ENCODE results near the gene SPTSSB.

Gene SPTSSB

DNA sequence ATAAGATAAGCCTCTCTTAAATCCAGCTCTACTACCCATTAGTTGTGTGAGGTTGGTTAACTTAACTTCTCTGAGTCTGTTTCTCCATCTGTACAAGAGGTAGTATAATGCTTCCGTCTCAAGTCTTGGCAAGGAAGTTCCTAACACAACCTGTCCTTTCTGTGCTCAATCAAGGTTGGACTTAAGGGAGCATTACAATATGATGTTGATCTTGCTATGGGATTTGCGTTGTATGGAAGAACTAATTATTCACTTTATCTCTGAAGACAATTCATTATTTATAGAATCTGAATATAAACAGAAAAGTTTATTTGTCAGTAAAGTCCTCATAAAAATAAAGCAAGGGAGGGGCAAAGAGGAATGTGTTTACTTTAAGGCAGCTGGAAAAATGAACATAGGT lies 18.9 kb upstream of the SPTSSB start:
- no peak for DNase-seq

DNA sequence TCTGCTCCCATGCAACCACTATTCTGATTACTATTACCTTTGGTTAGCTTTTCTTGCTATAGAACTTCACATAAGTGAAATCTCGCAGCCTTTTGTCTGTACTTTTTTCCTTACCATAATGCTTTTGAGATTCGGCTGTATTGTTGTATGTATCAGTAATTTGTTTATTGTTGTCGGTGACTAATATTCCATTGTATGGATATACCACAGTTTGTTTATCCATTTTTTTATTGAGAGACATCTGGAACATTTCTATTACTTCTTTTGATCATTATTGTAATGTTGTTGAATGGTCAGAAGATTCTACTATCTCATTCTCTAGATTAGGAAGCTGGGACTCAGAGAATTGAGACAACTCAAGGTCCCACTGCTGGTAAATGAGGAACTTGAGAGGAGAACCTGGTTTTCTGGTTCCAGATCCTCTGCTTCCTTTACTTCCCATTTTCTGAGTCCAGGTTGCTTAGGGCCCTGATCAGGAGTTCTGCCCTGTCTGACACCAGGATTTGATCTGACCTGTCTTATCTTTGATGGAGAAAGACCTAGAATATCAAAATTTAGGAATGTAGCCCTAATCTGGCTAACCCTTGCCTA lies 18.2 kb upstream of the SPTSSB start:
- no peak for DNase-seq

- no peak for DNase-seq
These were observed 17.5 kb upstream of the SPTSSB start for GRCh38 chr3:161388855-161389254.

- no peak for DNase-seq
These were observed 15.9 kb upstream of the SPTSSB start for GRCh38 chr3:161386991-161387770.

GRCh38 chr3:161372321-161373260 lies 1.3 kb upstream of the SPTSSB start:
- DNase-seq, result no peak

GRCh38 chr3:161369531-161369930 lies 1.8 kb downstream of the SPTSSB start:
- no peak for DNase-seq

- DNase-seq, result no peak
These were observed 5.2 kb downstream of the SPTSSB start for GRCh38 chr3:161366094-161366493.

- DNase-seq, result no peak
These were observed 12.8 kb downstream of the SPTSSB start for GRCh38 chr3:161358488-161358887.

DNA sequence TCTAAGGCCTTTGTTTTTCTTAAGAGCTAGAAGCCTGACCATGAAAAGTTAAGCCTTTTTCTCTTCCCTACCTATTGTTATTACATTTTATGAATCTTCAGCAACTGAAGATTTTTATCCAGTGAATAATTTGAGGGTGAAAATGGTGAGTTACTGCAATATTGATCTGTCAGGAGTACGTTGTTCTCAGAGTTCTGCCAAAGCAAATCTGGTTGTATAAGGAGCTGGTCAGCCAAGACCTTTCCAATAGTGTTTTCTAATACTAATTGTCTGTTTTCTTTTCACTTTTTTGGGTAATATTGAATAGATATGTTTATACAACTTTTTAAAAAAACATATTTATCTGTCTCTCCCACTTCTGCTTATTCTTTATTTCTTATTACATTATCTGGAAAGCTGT lies 15.0 kb downstream of the SPTSSB start:
- no peak for DNase-seq

- no peak for DNase-seq
These were observed 15.8 kb downstream of the SPTSSB start for GRCh38 chr3:161355508-161355907.

DNA sequence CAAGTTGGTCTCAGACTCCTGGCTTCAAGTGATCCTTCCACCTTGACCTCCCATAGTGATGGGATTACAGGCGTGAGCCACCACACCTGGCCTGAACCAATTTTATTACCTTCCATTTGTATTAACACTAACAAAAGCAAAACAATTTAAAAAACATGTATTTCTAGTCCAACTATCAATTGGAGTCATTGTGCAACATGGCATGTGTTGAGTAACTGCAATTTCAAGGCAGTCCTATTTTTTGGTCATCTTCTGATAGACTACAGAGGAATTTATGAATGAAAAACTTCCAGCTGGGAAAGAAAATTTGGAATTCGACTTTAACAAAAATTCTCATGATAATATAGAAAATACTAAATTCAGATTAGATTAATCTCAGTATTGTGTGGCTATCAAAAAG lies 16.8 kb downstream of the SPTSSB start:
- DNase-seq, result no peak

DNA sequence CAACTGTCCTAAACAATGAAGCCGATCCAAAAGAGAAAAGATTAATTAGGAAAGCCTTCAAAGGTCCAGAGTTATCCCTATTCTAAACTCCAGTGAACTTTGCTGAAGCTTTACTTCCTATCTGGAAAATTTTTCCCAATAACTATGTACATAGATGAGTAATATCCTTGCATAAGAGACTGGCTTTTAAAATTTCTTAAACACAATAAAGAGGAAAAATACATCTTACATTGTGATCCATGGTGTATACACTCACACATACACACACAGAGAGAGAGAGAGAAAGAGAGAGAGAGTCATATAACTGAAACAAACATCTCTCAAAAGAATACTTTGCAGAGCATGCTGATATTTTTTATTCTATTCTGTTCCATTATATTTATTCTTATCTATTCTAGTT lies 20.0 kb downstream of the SPTSSB start:
- no peak for DNase-seq

- DNase-seq, result no peak
These were observed 20.4 kb downstream of the SPTSSB start for GRCh38 chr3:161350916-161351315.

- DNase-seq, result peak; percentile 9
These were observed 21.6 kb downstream of the SPTSSB start for GRCh38 chr3:161349529-161350312.

- no peak for DNase-seq
These were observed 22.4 kb downstream of the SPTSSB start for GRCh38 chr3:161348796-161349400.

DNA sequence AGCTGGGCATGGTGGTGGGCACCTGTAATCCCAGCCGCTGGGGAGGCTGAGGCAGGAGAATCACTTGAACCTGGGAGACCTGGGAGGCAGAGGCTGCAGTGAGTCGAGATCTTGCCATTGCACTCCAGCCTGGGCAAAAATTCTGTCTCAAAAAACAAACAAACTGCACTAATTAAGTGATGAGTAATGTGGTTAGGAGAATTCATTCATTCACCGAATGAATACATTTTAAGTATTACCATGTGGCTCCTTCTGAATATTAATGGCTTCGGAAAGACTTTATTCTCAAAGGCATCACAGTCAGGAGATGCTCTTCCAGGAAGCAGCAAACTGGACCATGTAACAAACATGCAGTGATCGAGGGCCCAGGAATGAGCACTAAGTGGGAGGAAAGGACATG lies 23.6 kb downstream of the SPTSSB start:
- no peak for DNase-seq

GRCh38 chr3:161345023-161345422 lies 26.3 kb downstream of the SPTSSB start:
- DNase-seq, result no peak

GRCh38 chr3:161343986-161344385 lies 27.3 kb downstream of the SPTSSB start:
- no peak for DNase-seq

- no peak for DNase-seq
These were observed 27.8 kb downstream of the SPTSSB start for GRCh38 chr3:161343540-161343939.

- no peak for DNase-seq
These were observed 28.7 kb downstream of the SPTSSB start for GRCh38 chr3:161342629-161343028.

GRCh38 chr3:161339517-161340500 lies 31.5 kb downstream of the SPTSSB start:
- no peak for DNase-seq

Data from stimulated activated naive CD4-positive, alpha-beta T cell treated with Interleukin-2 at 50 U/mL for 16 hours (primary cell).